GM12892 (cell line): Measurements from ENCODE around the gene CTBS.

ENCODE experiments used
- POLR2A ChIP-seq: IDR thresholded peaks from 2 replicates; pipeline ENCODE4 v1.6.1; 2011; ENCODE audit warnings: low read depth, low read length, control low read depth
- POLR2AphosphoS5 ChIP-seq: IDR thresholded peaks from 2 replicates; pipeline ENCODE4 v1.6.1; 2011; ENCODE audit warnings: low read depth, low read length, control low read depth
- TAF1 ChIP-seq: IDR thresholded peaks from 2 replicates; pipeline ENCODE4 v1.6.1; 2011; ENCODE audit warnings: low read depth, mild to moderate bottlenecking, control low read depth, low read length, borderline replicate concordance

GRCh38 chr1:84617349-84617748 is 43.1 kb upstream of the CTBS start:
- TF ChIP-seq POLR2AphosphoS5: no peak
- TF ChIP-seq POLR2A: no peak
- no peak for TF ChIP-seq TAF1
